AG09309 (cell line): Measurements from ENCODE around the gene CDH19.

Experiments used
- DNase-seq: peaks from one replicate; pipeline ENCODE4 v3.0.0-alpha.2; 2010; ENCODE audit warnings: low read depth
- H3K4me3 ChIP-seq: 2 replicates; pipeline ENCODE4 v1.5.1; 2011; ENCODE audit warnings: mild to moderate bottlenecking, low read depth, low read length, moderate library complexity; ENCODE audit not compliant: control insufficient read depth
- CTCF ChIP-seq: IDR thresholded peaks from 2 replicates; pipeline ENCODE4 v1.5.1; 2011; ENCODE audit warnings: mild to moderate bottlenecking, low read depth, low read length, inconsistent platforms; ENCODE audit not compliant: insufficient read depth, control insufficient read depth; ENCODE audit errors: missing control alignments

The CDH19 gene

GRCh38 chr18:66557091-66557490 lies 46.8 kb downstream of the CDH19 start:
- no peak for TF ChIP-seq CTCF
- no peak overlapping the region for H3K4me3 ChIP-seq
- DNase-seq: no peak

- no peak for DNase-seq
- H3K4me3 ChIP-seq: no peak overlapping the region
- no peak for TF ChIP-seq CTCF
Observed at GRCh38 chr18:66555585-66555984, 48.3 kb downstream of the CDH19 start.

GRCh38 chr18:66553824-66554223 lies 50.1 kb downstream of the CDH19 start:
- no peak for TF ChIP-seq CTCF
- no peak for DNase-seq
- H3K4me3 ChIP-seq: no peak overlapping the region

GRCh38 chr18:66550366-66550765 lies 53.5 kb downstream of the CDH19 start:
- DNase-seq: no peak
- TF ChIP-seq CTCF: no peak
- no peak overlapping the region for H3K4me3 ChIP-seq

- TF ChIP-seq CTCF: no peak
- no peak overlapping the region for H3K4me3 ChIP-seq
- DNase-seq: no peak
Observed at GRCh38 chr18:66548747-66549146, 55.1 kb downstream of the CDH19 start.

GRCh38 chr18:66534110-66534509 lies 69.8 kb downstream of the CDH19 start:
- no peak for TF ChIP-seq CTCF
- no peak for DNase-seq
- H3K4me3 ChIP-seq: no peak overlapping the region

- no peak overlapping the region for H3K4me3 ChIP-seq
- no peak for DNase-seq
- no peak for TF ChIP-seq CTCF
Observed at GRCh38 chr18:66533693-66534092, 70.2 kb downstream of the CDH19 start.
